K562 (cell line): Measurements from ENCODE around the gene RGS14. TPM values are rescaled to one million over a fixed set of nuclear protein-coding genes. Genes with fewer than 3 reads are reported as not detected.

Experiments
- ATAC-seq: fragments of 200-7000 bp; cut with Tn5 transposase; 3 replicates; pipeline ENCODE4 v1.9.1; 2020; ENCODE audit warnings: moderate library complexity
- BruUV-seq: library from RNA; stranded (reverse); fragments of 400-500 nt; replicated peaks from 2 replicates; lab custom pipeline; 2021; lab: Mats Ljungman, UMichigan
- CTCF ChIA-PET: fragments of 300-600 bp; formaldehyde crosslinking; extraction: SDS; loops from one replicate; lab custom pipeline; 2021; ENCODE audit warnings: low intra/inter-chr PET ratio; lab: Yijun Ruan, JAX
- POLR2A ChIA-PET: fragments of 300-600, 350-650 bp; sonication (Branson Sonifier 250); formaldehyde crosslinking; extraction: SDS; loops from one replicate; lab custom pipeline; 2021; ENCODE audit warnings: antibody characterized with exemption, inconsistent platforms; lab: Yijun Ruan, JAX
- DNase-seq, 4 experiments: peaks; one replicate each; pipeline versions ENCODE4 v3.0.0 to v3.0.0-alpha.2; 2011 to 2018; ENCODE audit warnings: low spot score in 3 of 4, mixed read lengths in 3 of 4; ENCODE audit errors: extremely low read depth in 1 of 4
- FAIRE-seq: peaks from 2 replicates; lab custom pipeline; 2011; peaks lifted over from hg19 to GRCh38; lab: Jason Lieb, UNC
- H2AFZ ChIP-seq: 2 replicates; pipeline ENCODE4 v1.6.0; 2011; ENCODE audit warnings: low read depth, low read length, control low read depth, inconsistent platforms
- H3K27ac ChIP-seq: fragments of 200-600 bp; 3 replicates; pipeline ENCODE4 v1.8.0; 2011; ENCODE audit warnings: low read depth, mild to moderate bottlenecking, control low read depth, inconsistent platforms, low read length, moderate library complexity, mixed read lengths; ENCODE audit errors: extremely low read depth
- H3K27me3 ChIP-seq, 2 experiments: fragments of 300-600 bp in 1 of 2; 2 replicates in 1 of 2; 3 replicates in 1 of 2; pipeline versions ENCODE4 v1.6.0 to v1.8.0; 2011; ENCODE audit warnings: inconsistent platforms in 2 of 2, low read length in 2 of 2, mild to moderate bottlenecking in 1 of 2, mixed read lengths in 1 of 2, moderate library complexity in 1 of 2; ENCODE audit not compliant: control insufficient read depth in 2 of 2, insufficient read depth in 2 of 2
- H3K36me3 ChIP-seq: fragments of 300-600 bp; 3 replicates; pipeline ENCODE4 v1.8.0; 2011; ENCODE audit warnings: mild to moderate bottlenecking, low read length, inconsistent platforms; ENCODE audit not compliant: control insufficient read depth, insufficient read depth
- H3K4me1 ChIP-seq, 2 experiments: fragments of 200-600 bp in 1 of 2; replicated peaks in 1 of 2; 2 replicates in 1 of 2; 3 replicates in 1 of 2; pipeline versions ENCODE4 v1.5.1 to v1.8.0; 2011; ENCODE audit warnings: inconsistent platforms in 2 of 2, low read length in 2 of 2, mild to moderate bottlenecking in 1 of 2, mixed read lengths in 1 of 2, moderate library complexity in 1 of 2; ENCODE audit not compliant: control insufficient read depth in 2 of 2, insufficient read depth in 2 of 2
- H3K4me2 ChIP-seq: 2 replicates; pipeline ENCODE4 v1.6.1; 2011; ENCODE audit warnings: low read length, control low read depth, inconsistent platforms, mixed read lengths; ENCODE audit not compliant: insufficient read depth
- H3K4me3 ChIP-seq: fragments of 200-600 bp; sonication (generic), shearing (Covaris generic); 2 replicates; pipeline ENCODE4 v1.5.1; 2016; ENCODE audit warnings: control low read depth, inconsistent platforms
- H3K79me2 ChIP-seq: fragments of 200-600 bp; 3 replicates; pipeline ENCODE4 v1.8.0; 2011; ENCODE audit warnings: low read length, inconsistent platforms; ENCODE audit not compliant: control insufficient read depth, insufficient read depth
- H3K9ac ChIP-seq, 2 experiments: 2 replicates each; pipeline versions ENCODE4 v1.6.0 to v1.6.1; 2011; ENCODE audit warnings: low read depth in 2 of 2, low read length in 2 of 2, control low read depth in 1 of 2, inconsistent platforms in 1 of 2, mild to moderate bottlenecking in 1 of 2, mixed read lengths in 1 of 2; ENCODE audit not compliant: insufficient read depth in 1 of 2
- H3K9me1 ChIP-seq: one replicate; pipeline ENCODE4 v1.6.0; 2011; ENCODE audit warnings: inconsistent platforms, mild to moderate bottlenecking, low read length, moderate library complexity; ENCODE audit not compliant: control insufficient read depth, insufficient read depth
- H3K9me3 ChIP-seq: replicated peaks from 2 replicates; pipeline ENCODE4 v1.5.1; 2011; ENCODE audit warnings: low read depth, low read length, inconsistent platforms; ENCODE audit not compliant: control insufficient read depth, insufficient read depth
- H4K20me1 ChIP-seq: replicated peaks from 2 replicates; pipeline ENCODE4 v1.6.1; 2011; ENCODE audit warnings: low read length, inconsistent platforms, mixed read lengths; ENCODE audit not compliant: control insufficient read depth, insufficient read depth
- CEBPB ChIP-seq: fragments of 450-650 bp; IDR thresholded peaks from 2 replicates; pipeline ENCODE4 v1.6.1; 2016; ENCODE audit warnings: missing genetic modification characterization, missing compliant biosample characterization
- DIDO1 ChIP-seq: fragments of 450-650 bp; IDR thresholded peaks from 2 replicates; pipeline ENCODE4 v1.6.1; 2016; ENCODE audit warnings: low read depth, missing biosample characterization, missing genetic modification characterization
- EZH2 ChIP-seq: IDR thresholded peaks from 2 replicates; pipeline ENCODE4 v1.6.1; 2012; ENCODE audit warnings: low read depth, mild to moderate bottlenecking, inconsistent platforms, low read length, borderline replicate concordance
- FOXP1 ChIP-seq: sonication (generic); formaldehyde crosslinking; IDR thresholded peaks from 2 replicates; pipeline ENCODE4 v1.8.0; 2022; ENCODE audit warnings: mild to moderate bottlenecking, missing genetic modification reagents
- HMBOX1 ChIP-seq: sonication (generic); IDR thresholded peaks from 2 replicates; pipeline ENCODE4 v1.6.1; 2016
- HMGN3 ChIP-seq: IDR thresholded peaks from 2 replicates; pipeline ENCODE4 v1.6.1; 2011; ENCODE audit warnings: borderline replicate concordance, low read depth, mild to moderate bottlenecking, mixed read lengths, low read length; ENCODE audit not compliant: insufficient read length; ENCODE audit errors: extremely low read depth
- MNT ChIP-seq, 2 experiments: fragments of 450-650 bp; conservative IDR thresholded peaks; 2 replicates each; pipeline ENCODE4 v1.6.1; 2017; ENCODE audit warnings: mild to moderate bottlenecking in 2 of 2, moderate library complexity in 2 of 2
- RBM34 ChIP-seq: fragments of 200-400 bp; formaldehyde crosslinking; IDR thresholded peaks from 2 replicates; pipeline ENCODE4 v1.6.1; 2018; ENCODE audit warnings: low read length, borderline replicate concordance; ENCODE audit not compliant: insufficient read depth
- SMARCB1 ChIP-seq: IDR thresholded peaks from 2 replicates; pipeline ENCODE4 v1.6.1; 2011; ENCODE audit warnings: improper control_type of control experiment, low read depth; ENCODE audit not compliant: insufficient read length
- SREBF1 ChIP-seq: fragments of 150-350 bp; IDR thresholded peaks from 2 replicates; pipeline ENCODE4 v1.6.1; 2014; ENCODE audit warnings: antibody characterized with exemption, low read depth, low read length, borderline replicate concordance
- ZNF696 ChIP-seq: fragments of 250-450 bp; sonication (Bioruptor Pico); conservative IDR thresholded peaks from 2 replicates; pipeline ENCODE4 v1.4.0; 2020; ENCODE audit warnings: mild to moderate bottlenecking, moderate library complexity
- ZNF780A ChIP-seq: fragments of 250-450 bp; sonication (Bioruptor Pico); IDR thresholded peaks from 2 replicates; pipeline ENCODE4 v1.5.0; 2021; ENCODE audit warnings: mild to moderate bottlenecking
- WGBS: fragments of 100-300 bp; shearing (Covaris generic); methylation state at CpG from one replicate; pipeline ENCODE4 v1.1.6; 2016; ENCODE audit warnings: low coverage, mixed read lengths; ENCODE audit not compliant: insufficient coverage; ENCODE audit errors: missing lambda C conversion rate; 5-methylcytosine and 5-hydroxymethylcytosine counted together
- in situ Hi-C: fragments of 300-500 bp; cut with MboI; formaldehyde crosslinking; loops from 4 replicates; pipeline ENCODE4 v1.15.0; 2018; ENCODE audit warnings: inconsistent platforms, mixed read lengths
- intact Hi-C: fragments of 100-400 bp; cut with micrococcal nuclease; formaldehyde crosslinking; loops from 2 replicates; pipeline ENCODE4 v1.14.2; 2022
- polyA plus RNA-seq, 8 experiments: library from polyadenylated mRNA; depleted of rRNA in 4 of 8; stranded (reverse) in 5 of 8; unstranded in 3 of 8; fragments of >200 nt; fragmentation: Nextera tagmentation in 2 of 8; fragmentation: Illumina TruSeq in 1 of 8; extraction: Ambion mirVana in 2 of 8; extraction: Trizol in 1 of 8; gene quantifications; 2 replicates each; pipeline versions ENCODE4 v1.2.1 to v1.2.3, GENCODE V29; 2011 to 2014; ENCODE audit warnings: inconsistent platforms in 1 of 8, missing spikeins in 1 of 8
- total RNA-seq, 7 experiments: library from RNA; depleted of rRNA in 6 of 7; stranded (reverse); fragments of >200 nt in 6 of 7; fragmentation: Illumina TruSeq in 2 of 7; extraction: Trizol in 2 of 7; gene quantifications; 2 replicates each; pipeline versions ENCODE4 v1.2.1 to v1.2.3, GENCODE V29; 2011 to 2021; ENCODE audit warnings: low replicate concordance in 1 of 7
- TF ChIP-seq, protein P1 (sequence below): fragments of 450-650 bp; formaldehyde crosslinking; IDR thresholded peaks from 2 replicates; pipeline ENCODE4 v1.4.0; 2022; ENCODE audit warnings: missing genetic modification characterization

RGS14 gene
- total and polyA plus RNA-seq, 9 of the 15 experiments (the other 6 are each of a cell fraction or from before 2014, with no cell fraction given), result 0.28 to 75.9 (median 34.5) TPM

- CTCF ChIA-PET, result no interaction called here
- Histone ChIP-seq H3K36me3 (peaks cover 86% of the 10 kb centered on the region), H3K4me3 (no peak overlapping the region), H3K4me1 (no peaks in the 10 kb centered on the region), H3K9ac (peak overlapping the region in 1 of 2 experiments; percentile 26; a peak in 2 of 4 replicates), H3K79me2 (peaks cover 28% of the 10 kb centered on the region), H3K27me3 (no peaks in the 10 kb centered on the region), H3K27ac (no peak overlapping the region), H3K9me1 (no peaks in the 10 kb centered on the region), H3K9me3 (no peaks in the 10 kb centered on the region), H2AFZ (no peak overlapping the region), H3K4me2 (no peak overlapping the region), H4K20me1 (0 out of 2 replicates have a peak, but pooled peaks cover 8% of the 10 kb centered on the region)
- FAIRE-seq (no peak), DNase-seq (no peak), ATAC-seq (no peak)
- POLR2A ChIA-PET, result interaction anchor here (0.6 to 1.4 kb wide), 2 partner anchors 13 kb away, joined by 3 to 4 read pairs; partner anchors contain the start of gene LMAN2
- no TSS peak for BruUV-seq
- WGBS, result 89% methylated on average over 21 of the region's 22 CpGs
- intact Hi-C loops (no loop called here), in situ Hi-C loops (no loop called here)
- no peak for TF ChIP-seq DIDO1 (tag)
- no peak for TF ChIP-seq EZH2
- TF ChIP-seq MNT (conservative IDR thresholded peaks at IDR 0.05), result no peak
- TF ChIP-seq CEBPB (tag), result no peak
- TF ChIP-seq SREBF1, result no peak
- TF ChIP-seq, protein P1, sequence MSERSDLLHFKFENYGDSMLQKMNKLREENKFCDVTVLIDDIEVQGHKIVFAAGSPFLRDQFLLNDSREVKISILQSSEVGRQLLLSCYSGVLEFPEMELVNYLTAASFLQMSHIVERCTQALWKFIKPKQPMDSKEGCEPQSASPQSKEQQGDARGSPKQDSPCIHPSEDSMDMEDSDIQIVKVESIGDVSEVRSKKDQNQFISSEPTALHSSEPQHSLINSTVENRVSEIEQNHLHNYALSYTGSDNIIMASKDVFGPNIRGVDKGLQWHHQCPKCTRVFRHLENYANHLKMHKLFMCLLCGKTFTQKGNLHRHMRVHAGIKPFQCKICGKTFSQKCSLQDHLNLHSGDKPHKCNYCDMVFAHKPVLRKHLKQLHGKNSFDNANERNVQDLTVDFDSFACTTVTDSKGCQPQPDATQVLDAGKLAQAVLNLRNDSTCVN (CRISPR knock-in tag), result no peak
- TF ChIP-seq FOXP1, result no peak
- no peak for TF ChIP-seq HMBOX1
- no peak for TF ChIP-seq ZNF696
- no peak for TF ChIP-seq RBM34
- TF ChIP-seq ZNF780A, result no peak
- no peak for TF ChIP-seq SMARCB1
- no peak for TF ChIP-seq HMGN3
These were observed 19.2 kb upstream of the RGS14 start for GRCh38 chr5:177338251-177339106.
